Stimulated activated naive CD8-positive, alpha-beta T cell treated with anti-CD3 and anti-CD28 coated beads, Interleukin-15, Interleukin-2, amounts not matched to agents 100 U/mL and 50 U/mL, for 24 hours (primary cell): ENCODE results near the gene NUP88.

Experiments used
- ATAC-seq: fragments of 150-1000 bp; cut with Tn5 transposase; one replicate; pipeline ENCODE4 v1.10.0; 2021
- DNase-seq: peaks from one replicate; pipeline ENCODE4 v3.0.0; 2021

The NUP88 gene

GRCh38 chr17:5419959-5420653 lies 644 bp upstream of the NUP88 start, which contains the start of gene RPAIN:
Gene RPAIN (plus strand): TSS chr17:5420182. CDS start chr17:5420211, 29 bp downstream.
- peak; percentile 85 for DNase-seq

GRCh38 chr17:5418858-5419355 lies 555 bp downstream of the NUP88 start:
- ATAC-seq = peak; percentile 34

More at GRCh38 chr17:5419959-5420653, 644 bp upstream of the NUP88 start, which contains the start of gene RPAIN:
- ATAC-seq = peak; percentile 74

GRCh38 chr17:5416901-5417300 lies 2.6 kb downstream of the NUP88 start:
- ATAC-seq (no peak), DNase-seq (no peak)

More at GRCh38 chr17:5418858-5419355, 555 bp downstream of the NUP88 start:
- peak; percentile 58 for DNase-seq

GRCh38 chr17:5413682-5414081 lies 5.8 kb downstream of the NUP88 start:
- DNase-seq = no peak
- ATAC-seq = peak; percentile 53

- no peak for ATAC-seq
- no peak for DNase-seq
Measured at GRCh38 chr17:5410594-5411272, 8.7 kb downstream of the NUP88 start.

GRCh38 chr17:5408186-5408585 lies 11.3 kb downstream of the NUP88 start:
- ATAC-seq = no peak

GRCh38 chr17:5405400-5405799 lies 14.1 kb downstream of the NUP88 start:
- ATAC-seq = no peak
- DNase-seq = no peak

More at GRCh38 chr17:5408186-5408585, 11.3 kb downstream of the NUP88 start:
- no peak for DNase-seq

GRCh38 chr17:5399767-5400166 lies 19.7 kb downstream of the NUP88 start:
- ATAC-seq (no peak), DNase-seq (no peak)

- no peak for DNase-seq
- peak; percentile 55 for ATAC-seq
Measured at GRCh38 chr17:5396612-5397011, 22.9 kb downstream of the NUP88 start.

- DNase-seq (no peak), ATAC-seq (no peak)
Measured at GRCh38 chr17:5391678-5392077, 27.8 kb downstream of the NUP88 start.

- ATAC-seq (peak; percentile 13), DNase-seq (no peak)
Measured at GRCh38 chr17:5381542-5381941, 37.9 kb downstream of the NUP88 start.

GRCh38 chr17:5380491-5381135 lies 38.8 kb downstream of the NUP88 start:
- no peak for DNase-seq
- ATAC-seq = no peak

GRCh38 chr17:5379351-5380107 lies 39.9 kb downstream of the NUP88 start:
- DNase-seq = no peak
- ATAC-seq = no peak

GRCh38 chr17:5378566-5379207 lies 40.8 kb downstream of the NUP88 start:
- ATAC-seq = no peak
- no peak for DNase-seq

GRCh38 chr17:5373112-5373511 lies 46.4 kb downstream of the NUP88 start:
- ATAC-seq (no peak), DNase-seq (no peak)

- no peak for ATAC-seq
- DNase-seq = no peak
Measured at GRCh38 chr17:5370411-5370810, 49.1 kb downstream of the NUP88 start.

- ATAC-seq = no peak
- DNase-seq = no peak
Measured at GRCh38 chr17:5365831-5366230, 53.6 kb downstream of the NUP88 start.

GRCh38 chr17:5364696-5365095 lies 54.8 kb downstream of the NUP88 start:
- DNase-seq (no peak), ATAC-seq (no peak)

GRCh38 chr17:5364156-5364555 lies 55.3 kb downstream of the NUP88 start:
- ATAC-seq = no peak
- no peak for DNase-seq

GRCh38 chr17:5362162-5362811 lies 57.2 kb downstream of the NUP88 start:
- DNase-seq (no peak), ATAC-seq (no peak)

- ATAC-seq (no peak), DNase-seq (no peak)
Measured at GRCh38 chr17:5361426-5361825, 58.0 kb downstream of the NUP88 start.
